Glutamatergic neuron (in vitro differentiated cells): Measurements from ENCODE around the gene CDK5RAP1. TPM values are rescaled to one million over a fixed set of nuclear protein-coding genes. Genes with fewer than 3 reads are reported as not detected.

ENCODE experiments used
- DNase-seq: peaks from one replicate; pipeline ENCODE4 v3.0.0; 2022
- H3K27ac Mint-ChIP-seq: one replicate; pipeline ENCODE4 v1.8.0; 2020; ENCODE audit warnings: mild to moderate bottlenecking, mixed read lengths, inconsistent platforms; ENCODE audit not compliant: unreplicated experiment
- H3K27me3 Mint-ChIP-seq: one replicate; pipeline ENCODE4 v1.8.0; 2020; ENCODE audit warnings: mild to moderate bottlenecking, moderate library complexity, mixed read lengths, inconsistent platforms; ENCODE audit not compliant: unreplicated experiment
- H3K36me3 Mint-ChIP-seq: one replicate; pipeline ENCODE4 v1.8.0; 2020; ENCODE audit warnings: mild to moderate bottlenecking, mixed read lengths, inconsistent platforms; ENCODE audit not compliant: unreplicated experiment
- H3K4me1 Mint-ChIP-seq: one replicate; pipeline ENCODE4 v1.8.0; 2020; ENCODE audit warnings: mild to moderate bottlenecking, low read depth, mixed read lengths, inconsistent platforms; ENCODE audit not compliant: unreplicated experiment
- H3K4me3 Mint-ChIP-seq: one replicate; pipeline ENCODE4 v1.8.0; 2020; ENCODE audit warnings: mild to moderate bottlenecking, mixed read lengths, inconsistent platforms; ENCODE audit not compliant: unreplicated experiment
- H3K9me3 Mint-ChIP-seq: one replicate; pipeline ENCODE4 v1.8.0; 2020; ENCODE audit warnings: mild to moderate bottlenecking, moderate library complexity, mixed read lengths, inconsistent platforms; ENCODE audit not compliant: unreplicated experiment
- total RNA-seq: library from RNA; stranded (reverse); fragmentation: NEBNext Ultra II Directional; extraction: Animal tissue kit (Norgen Biotek cat#: 25700); gene quantifications from one replicate; pipeline ENCODE4 v1.2.1, GENCODE V29; 2021; ENCODE audit not compliant: unreplicated experiment
- TF ChIP-seq, protein P1 (sequence below): fragments of 200-600 bp; sonication (generic); IDR thresholded peaks from one replicate; pipeline ENCODE4 v1.5.0; 2021; ENCODE audit not compliant: partially characterized antibody, unreplicated experiment

Gene CDK5RAP1
- total RNA-seq, 1 donor from 2014 or later = 30.9 TPM

- peaks cover 5% of the 10 kb centered on the region for H3K27me3 Mint-ChIP-seq
Observed at GRCh38 chr20:33438481-33438880, 37.2 kb upstream of the CDK5RAP1 start.

GRCh38 chr20:33437141-33437911 is 36.0 kb upstream of the CDK5RAP1 start:
- no peak for DNase-seq
- no peak overlapping the region for H3K27ac Mint-ChIP-seq
- H3K27me3 Mint-ChIP-seq = peaks cover 3% of the 10 kb centered on the region
- no peak overlapping the region for H3K4me3 Mint-ChIP-seq
- no peaks in the 10 kb centered on the region for H3K4me1 Mint-ChIP-seq
- no peaks in the 10 kb centered on the region for H3K9me3 Mint-ChIP-seq
- TF ChIP-seq, protein P1, sequence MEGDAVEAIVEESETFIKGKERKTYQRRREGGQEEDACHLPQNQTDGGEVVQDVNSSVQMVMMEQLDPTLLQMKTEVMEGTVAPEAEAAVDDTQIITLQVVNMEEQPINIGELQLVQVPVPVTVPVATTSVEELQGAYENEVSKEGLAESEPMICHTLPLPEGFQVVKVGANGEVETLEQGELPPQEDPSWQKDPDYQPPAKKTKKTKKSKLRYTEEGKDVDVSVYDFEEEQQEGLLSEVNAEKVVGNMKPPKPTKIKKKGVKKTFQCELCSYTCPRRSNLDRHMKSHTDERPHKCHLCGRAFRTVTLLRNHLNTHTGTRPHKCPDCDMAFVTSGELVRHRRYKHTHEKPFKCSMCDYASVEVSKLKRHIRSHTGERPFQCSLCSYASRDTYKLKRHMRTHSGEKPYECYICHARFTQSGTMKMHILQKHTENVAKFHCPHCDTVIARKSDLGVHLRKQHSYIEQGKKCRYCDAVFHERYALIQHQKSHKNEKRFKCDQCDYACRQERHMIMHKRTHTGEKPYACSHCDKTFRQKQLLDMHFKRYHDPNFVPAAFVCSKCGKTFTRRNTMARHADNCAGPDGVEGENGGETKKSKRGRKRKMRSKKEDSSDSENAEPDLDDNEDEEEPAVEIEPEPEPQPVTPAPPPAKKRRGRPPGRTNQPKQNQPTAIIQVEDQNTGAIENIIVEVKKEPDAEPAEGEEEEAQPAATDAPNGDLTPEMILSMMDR = no peak
- H3K36me3 Mint-ChIP-seq = no peaks in the 10 kb centered on the region

More at GRCh38 chr20:33438481-33438880, 37.2 kb upstream of the CDK5RAP1 start:
- no peaks in the 10 kb centered on the region for H3K36me3 Mint-ChIP-seq
- H3K9me3 Mint-ChIP-seq = no peaks in the 10 kb centered on the region
- no peak overlapping the region for H3K4me3 Mint-ChIP-seq
- TF ChIP-seq, protein P1 = no peak
- no peak for DNase-seq
- peaks cover 3% of the 10 kb centered on the region for H3K4me1 Mint-ChIP-seq
- no peak overlapping the region for H3K27ac Mint-ChIP-seq

DNA sequence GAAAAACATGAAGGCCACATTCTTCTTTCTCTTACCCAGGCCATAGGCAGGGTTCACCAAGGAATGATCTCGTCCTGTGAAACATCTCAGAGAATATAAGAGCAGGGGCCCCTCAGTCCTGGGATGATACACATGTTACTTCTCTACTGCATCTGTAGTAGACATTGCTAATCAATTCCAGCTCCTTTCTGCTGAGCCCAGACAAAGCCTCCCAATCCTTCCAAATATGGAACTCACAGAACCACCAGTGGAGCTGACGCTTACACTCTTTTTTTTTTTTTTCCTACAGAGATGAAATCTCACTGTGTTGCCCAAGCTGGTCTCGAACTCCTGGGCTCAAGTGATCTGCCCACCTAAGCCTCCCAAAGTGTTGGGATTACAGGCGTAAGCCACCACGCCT is 33.1 kb upstream of the CDK5RAP1 start:
- no peak for DNase-seq
- H3K36me3 Mint-ChIP-seq = no peaks in the 10 kb centered on the region
- H3K27me3 Mint-ChIP-seq = peaks cover 2% of the 10 kb centered on the region
- no peaks in the 10 kb centered on the region for H3K9me3 Mint-ChIP-seq
- TF ChIP-seq, protein P1 = no peak
- no peak overlapping the region for H3K27ac Mint-ChIP-seq
- no peaks in the 10 kb centered on the region for H3K4me1 Mint-ChIP-seq
- H3K4me3 Mint-ChIP-seq = no peak overlapping the region

DNA sequence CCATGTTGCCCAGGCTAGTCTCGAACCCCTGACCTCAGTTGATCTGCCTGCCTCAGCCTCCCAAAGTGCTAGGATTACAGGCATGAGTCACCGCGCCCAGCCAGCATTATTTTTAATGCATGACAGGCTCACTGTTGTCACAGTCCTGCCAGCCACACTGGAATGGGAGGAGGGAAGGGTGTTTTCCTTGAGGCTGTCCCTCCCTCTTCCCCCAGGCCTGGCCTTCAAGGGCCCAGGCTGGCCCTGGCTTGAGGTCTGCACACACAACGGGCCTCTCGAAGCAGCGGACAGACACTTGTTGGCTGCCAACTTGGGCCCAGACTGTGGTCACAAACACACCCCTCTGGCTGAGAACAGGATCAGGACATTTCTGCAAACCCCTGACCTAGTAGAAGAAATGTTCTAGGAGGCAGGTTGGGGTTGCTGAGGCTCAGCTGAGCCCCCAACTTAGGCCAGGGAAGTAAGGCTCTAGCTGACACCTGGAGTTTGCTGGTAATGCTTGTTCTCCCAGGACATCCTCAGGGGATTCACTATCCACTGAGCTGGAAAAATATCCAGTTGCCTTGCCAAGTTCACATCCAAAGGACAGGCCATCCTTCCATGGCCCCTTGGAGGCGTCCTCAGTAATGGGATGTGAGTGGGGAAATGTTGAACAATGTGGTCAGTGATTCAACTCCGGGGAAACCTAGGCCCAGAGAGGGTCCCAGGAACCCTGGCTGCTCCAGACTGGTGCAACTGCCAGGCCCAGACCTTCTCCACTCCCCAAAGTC is 32.3 kb upstream of the CDK5RAP1 start:
- Mint-ChIP-seq H3K9me3 (no peaks in the 10 kb centered on the region), H3K27me3 (no peaks in the 10 kb centered on the region), H3K36me3 (no peaks in the 10 kb centered on the region), H3K4me1 (no peaks in the 10 kb centered on the region), H3K27ac (no peak overlapping the region), H3K4me3 (no peak overlapping the region)
- no peak for DNase-seq
- TF ChIP-seq, protein P1 = no peak
